Esophagus (tissue), 2 donors: ENCODE measurements around the gene L2HGDH. TPM values are rescaled to one million over a fixed set of nuclear protein-coding genes. Genes with fewer than 3 reads are reported as not detected.

Source experiments
- H3K27ac ChIP-seq, 2 donors: one replicate each; pipeline ENCODE4 v1.5.1; 2013; ENCODE audit warnings: low read depth in 2 of 2, mild to moderate bottlenecking in 2 of 2, inconsistent platforms in 1 of 2, low read length in 1 of 2, moderate library complexity in 1 of 2
- H3K27me3 ChIP-seq, 2 donors: one replicate each; pipeline ENCODE4 v1.6.1; 2013; ENCODE audit warnings: low read length in 2 of 2, control low read depth in 1 of 2, mild to moderate bottlenecking in 1 of 2; ENCODE audit not compliant: insufficient read depth in 2 of 2, control insufficient read depth in 1 of 2
- H3K36me3 ChIP-seq, 2 donors: one replicate each; pipeline ENCODE4 v1.6.1; 2013; ENCODE audit warnings: low read length in 1 of 2; ENCODE audit not compliant: control insufficient read depth in 2 of 2, insufficient read depth in 2 of 2
- H3K4me1 ChIP-seq, 2 donors: one replicate each; pipeline ENCODE4 v1.6.1; 2013; ENCODE audit warnings: low read length in 1 of 2; ENCODE audit not compliant: control insufficient read depth in 2 of 2, insufficient read depth in 2 of 2
- H3K4me3 ChIP-seq, 2 donors: one replicate each; pipeline ENCODE4 v1.5.1; 2013; ENCODE audit warnings: low read length in 2 of 2, mild to moderate bottlenecking in 2 of 2, low read depth in 1 of 2, moderate library complexity in 1 of 2
- H3K9me3 ChIP-seq, 2 donors: one replicate each; pipeline ENCODE4 v1.6.1; 2013; ENCODE audit warnings: mild to moderate bottlenecking in 2 of 2, low read depth in 1 of 2, low read length in 1 of 2, moderate library complexity in 1 of 2; ENCODE audit not compliant: control insufficient read depth in 2 of 2, insufficient read depth in 1 of 2
- WGBS, 2 donors: extraction: QIAGEN DNeasy Blood & Tissue Kit; methylation state at CpG; one replicate each; pipeline ENCODE4 v1.1.7; 2013; 5-methylcytosine and 5-hydroxymethylcytosine counted together
- polyA plus RNA-seq, 2 donors: library from polyadenylated mRNA; stranded (reverse); fragments of 200-250 nt; gene quantifications; one replicate each; pipeline ENCODE4 v1.2.3, GENCODE V29; 2013
- donor health status: healthy with polysubstance abuse.
- donor health status: Bipolar disorder and iron deficiency.

L2HGDH gene
- polyA plus RNA-seq, 2 donors = 1.9 to 4.6 TPM

DNA sequence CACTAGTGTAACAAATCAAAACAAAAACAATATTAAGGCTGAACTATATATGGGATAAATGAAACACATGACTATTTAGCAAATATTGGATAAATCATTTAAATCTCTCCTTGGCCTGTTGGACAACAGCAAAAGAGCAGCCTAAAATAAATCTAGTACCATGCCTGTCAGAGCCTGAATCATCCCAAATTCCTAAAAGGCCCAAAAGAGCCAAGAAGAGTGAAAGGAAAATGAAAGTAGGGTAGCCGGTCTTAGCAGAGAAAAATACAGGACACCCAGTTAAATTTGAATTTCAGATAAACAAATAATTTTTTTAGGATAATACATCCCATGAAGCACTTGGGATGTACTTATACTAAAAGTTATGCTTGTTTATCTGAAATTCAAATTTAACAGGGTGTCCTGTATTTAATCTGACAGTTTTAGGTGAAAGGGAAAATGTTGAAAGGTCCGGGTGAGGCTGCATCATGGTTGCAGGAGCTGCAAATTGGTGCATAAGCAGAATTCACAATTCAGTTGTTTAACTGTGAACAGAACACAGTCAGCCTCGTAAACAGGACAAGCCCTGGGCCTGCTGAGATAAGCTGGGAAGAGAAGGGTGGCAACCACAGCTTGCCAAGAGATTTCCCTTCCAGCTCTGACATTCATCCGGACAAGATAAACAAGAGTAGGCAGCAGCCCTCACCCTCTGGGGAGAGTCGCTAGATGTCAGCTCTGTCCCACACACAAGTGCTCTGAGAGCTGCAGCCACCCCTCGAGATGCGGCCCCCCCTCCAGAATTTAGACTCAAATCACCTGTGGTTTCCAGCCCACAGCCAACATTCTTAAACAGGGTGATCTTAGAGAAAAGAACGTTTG lies 30.4 kb upstream of the L2HGDH start:
- Histone ChIP-seq H3K36me3 (no peaks in the 10 kb centered on the region), H3K27me3 (no peaks in the 10 kb centered on the region), H3K27ac (peak overlapping the region; percentile 11 to 49), H3K9me3 (no peaks in the 10 kb centered on the region), H3K4me3 (peak overlapping the region in 1 of 2 donors; percentile 15), H3K4me1 (peaks cover 0 to 2% of the 10 kb centered on the region in 2 donors)
- 11 to 14% methylated on average over 8 of the region's 8 CpGs for WGBS, 2 donors

DNA sequence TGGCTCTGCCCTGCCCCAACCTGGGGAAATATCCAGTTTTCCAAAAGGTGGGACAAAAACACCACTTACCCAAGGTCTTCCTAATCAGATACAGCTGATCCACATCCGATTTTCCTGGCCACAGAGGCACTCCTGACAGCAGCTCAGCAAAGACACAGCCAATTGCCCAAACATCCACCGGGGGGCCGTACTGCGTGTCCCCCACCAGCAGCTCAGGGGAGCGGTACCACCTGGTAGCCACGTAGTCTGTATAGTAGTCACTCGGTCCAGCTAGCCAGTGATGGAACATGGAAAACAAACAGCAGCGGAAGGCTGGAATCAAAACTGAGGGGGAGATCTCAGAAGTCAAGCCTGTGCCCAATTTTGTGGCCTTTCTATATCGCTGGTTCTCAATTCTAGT lies 28.9 kb upstream of the L2HGDH start:
- no peak overlapping the region for H3K4me3 ChIP-seq
- H3K27me3 ChIP-seq = no peaks in the 10 kb centered on the region
- no peak overlapping the region for H3K27ac ChIP-seq
- H3K4me1 ChIP-seq = peaks cover 0 to 2% of the 10 kb centered on the region in 2 donors
- 90 to 92% methylated on average over 9 of the region's 9 CpGs for WGBS, 2 donors
- H3K9me3 ChIP-seq = no peaks in the 10 kb centered on the region
- no peaks in the 10 kb centered on the region for H3K36me3 ChIP-seq

DNA sequence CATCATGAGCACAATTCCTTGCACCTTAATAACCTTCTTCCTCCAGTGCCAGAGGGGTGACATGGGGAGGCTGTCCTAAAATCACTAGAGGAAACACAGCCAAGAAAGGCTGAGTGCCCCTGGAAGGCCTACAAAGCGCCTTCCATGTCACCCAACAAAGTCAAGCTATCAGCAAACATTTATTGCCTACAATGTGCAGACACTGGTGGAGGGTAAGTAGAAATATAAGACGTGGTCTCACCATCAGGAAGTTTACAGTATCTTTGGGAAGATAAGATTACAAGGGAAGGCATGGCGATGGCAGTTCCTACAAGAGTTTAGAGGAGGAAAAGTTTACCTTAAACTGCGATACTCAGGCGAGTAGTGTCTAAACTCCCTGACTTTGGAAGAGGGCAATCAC lies 28.0 kb upstream of the L2HGDH start:
- no peak overlapping the region for H3K4me3 ChIP-seq
- 87 to 94% methylated on average over 5 of the region's 5 CpGs for WGBS, 2 donors
- H3K9me3 ChIP-seq = no peaks in the 10 kb centered on the region
- H3K36me3 ChIP-seq = no peaks in the 10 kb centered on the region
- H3K4me1 ChIP-seq = peaks cover 0 to 4% of the 10 kb centered on the region in 2 donors
- H3K27me3 ChIP-seq = no peaks in the 10 kb centered on the region
- no peak overlapping the region for H3K27ac ChIP-seq

DNA sequence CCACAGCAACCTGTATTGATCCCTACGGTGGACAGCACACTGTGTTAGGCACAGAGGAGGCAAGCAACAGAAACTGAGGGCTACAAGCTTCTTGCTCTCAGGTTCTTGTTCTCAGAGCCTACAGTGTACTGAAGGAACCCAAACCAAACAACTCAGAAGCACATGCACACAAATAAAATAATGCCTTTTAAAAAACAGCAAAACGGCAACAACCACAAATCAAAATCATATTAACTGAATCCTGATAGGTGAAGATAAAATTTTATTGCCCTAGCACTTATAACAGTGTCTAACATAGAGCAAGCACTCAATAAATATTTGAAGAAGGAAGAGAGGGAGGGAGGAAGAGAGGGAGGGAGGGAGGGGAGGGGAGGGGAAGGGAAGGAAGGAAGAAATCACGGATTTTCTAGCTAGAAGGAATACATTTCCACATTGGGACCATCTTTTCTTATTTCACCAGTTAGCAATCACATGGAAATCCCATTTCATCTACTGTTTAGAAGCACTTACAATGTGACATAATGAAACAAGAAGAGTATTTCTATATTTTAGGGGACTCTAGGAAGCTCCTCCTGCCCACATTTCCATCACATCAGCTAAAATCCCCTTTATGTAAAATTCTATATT lies 27.3 kb upstream of the L2HGDH start:
- H3K4me1 ChIP-seq = peaks cover 0 to 4% of the 10 kb centered on the region in 2 donors
- H3K4me3 ChIP-seq = no peak overlapping the region
- no peaks in the 10 kb centered on the region for H3K9me3 ChIP-seq
- no peaks in the 10 kb centered on the region for H3K36me3 ChIP-seq
- no peaks in the 10 kb centered on the region for H3K27me3 ChIP-seq
- 56 to 75% methylated on average over 3 of the region's 3 CpGs for WGBS, 2 donors
- no peak overlapping the region for H3K27ac ChIP-seq

DNA sequence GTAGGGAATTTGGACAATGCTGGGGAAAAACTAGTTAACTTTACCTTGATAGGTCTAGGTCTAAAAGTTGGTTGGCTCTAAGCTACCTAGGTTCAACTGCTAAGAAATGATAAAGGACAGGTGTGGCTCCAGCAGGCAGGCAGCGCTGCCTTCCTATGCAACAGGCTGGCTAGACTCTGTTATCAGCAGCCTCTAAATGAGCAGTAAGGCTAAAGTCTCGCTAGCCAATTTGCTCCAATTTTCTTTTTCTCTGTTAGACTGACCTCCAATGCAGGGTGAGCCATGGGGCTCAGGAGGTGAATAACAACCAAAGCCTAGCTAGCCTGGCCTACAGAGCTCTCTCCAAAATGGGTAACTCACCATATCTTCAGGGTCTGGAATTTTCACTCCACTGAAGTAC lies 26.6 kb upstream of the L2HGDH start:
- H3K36me3 ChIP-seq = no peaks in the 10 kb centered on the region

DNA sequence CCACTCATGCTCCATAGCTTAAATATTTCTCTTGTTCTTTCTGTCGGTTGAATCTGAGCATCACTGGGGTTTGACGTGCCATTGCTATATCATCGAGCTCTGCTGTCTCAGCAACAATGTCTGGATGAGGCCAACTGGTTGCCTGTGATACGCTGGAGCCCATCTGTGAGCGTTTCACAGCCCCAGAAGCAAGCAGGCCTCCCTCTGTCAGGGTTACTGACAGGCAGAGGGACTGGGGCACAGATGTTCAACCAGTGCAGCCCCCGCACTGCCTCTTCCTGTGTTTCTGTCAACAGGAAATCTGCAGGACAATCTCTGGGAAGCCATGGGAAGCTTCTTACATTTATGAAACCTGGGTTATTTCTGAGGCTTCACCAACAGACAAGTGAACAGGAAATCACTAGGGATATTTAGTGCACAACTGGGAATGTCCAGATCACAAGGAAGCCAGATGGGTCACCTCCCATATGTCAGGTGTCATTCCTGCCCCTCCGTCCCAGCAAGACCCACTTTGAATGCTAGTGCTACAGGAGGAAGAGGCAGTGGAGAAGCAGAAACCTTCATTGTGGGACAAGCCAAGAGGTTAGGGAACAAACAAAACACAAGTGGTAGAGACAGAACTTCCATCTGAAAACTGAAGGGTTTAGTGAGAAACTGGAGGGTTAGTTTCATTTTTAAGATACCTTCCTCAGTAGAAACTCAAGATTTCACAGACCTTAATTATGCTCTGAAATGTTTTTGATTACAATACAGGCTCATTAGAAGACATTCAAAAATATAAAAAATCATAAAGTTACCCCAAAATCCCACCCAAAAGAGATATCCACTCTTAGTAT lies 24.2 kb upstream of the L2HGDH start:
- H3K4me3 ChIP-seq = no peak overlapping the region
- no peaks in the 10 kb centered on the region for H3K9me3 ChIP-seq
- 55 to 59% methylated on average over 7 of the region's 7 CpGs for WGBS, 2 donors
- H3K4me1 ChIP-seq = peaks cover 0 to 2% of the 10 kb centered on the region in 2 donors
- H3K27me3 ChIP-seq = no peaks in the 10 kb centered on the region
- no peaks in the 10 kb centered on the region for H3K36me3 ChIP-seq
- H3K27ac ChIP-seq = peak overlapping the region; percentile 5 to 33

More for the DNA sequence above, 26.6 kb upstream of the L2HGDH start:
- H3K9me3 ChIP-seq = no peaks in the 10 kb centered on the region
- no peak overlapping the region for H3K4me3 ChIP-seq
- no peaks in the 10 kb centered on the region for H3K27me3 ChIP-seq
- no peak overlapping the region for H3K27ac ChIP-seq
- peaks cover 0 to 2% of the 10 kb centered on the region in 2 donors for H3K4me1 ChIP-seq
- 85 to 98% methylated on average over 2 of the region's 2 CpGs for WGBS, 2 donors

DNA sequence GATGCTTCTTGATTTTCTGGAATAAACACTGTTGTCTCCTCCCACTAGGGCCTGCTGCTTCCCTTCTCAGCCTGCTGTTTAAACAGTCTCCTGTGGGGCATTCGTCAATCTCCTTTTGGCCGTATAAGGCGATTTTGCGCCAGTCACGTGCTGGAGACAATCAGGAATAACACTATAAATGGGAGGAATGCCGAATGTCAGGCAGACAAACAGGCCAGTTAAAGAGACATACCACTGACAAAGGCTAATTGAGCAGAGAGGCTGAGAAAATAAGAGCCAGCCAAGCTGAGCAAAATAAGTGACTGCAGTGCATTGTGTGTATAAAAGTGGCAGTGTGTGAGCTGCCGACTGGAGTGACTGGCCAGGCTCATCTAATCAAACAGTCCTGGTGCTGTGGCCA lies 23.4 kb upstream of the L2HGDH start:
- Histone ChIP-seq H3K4me1 (peaks cover 0 to 2% of the 10 kb centered on the region in 2 donors), H3K27ac (peak overlapping the region; percentile 33 to 59), H3K27me3 (no peaks in the 10 kb centered on the region), H3K9me3 (no peaks in the 10 kb centered on the region), H3K36me3 (no peaks in the 10 kb centered on the region), H3K4me3 (no peak overlapping the region)
- WGBS, 2 donors = 24 to 28% methylated on average over 7 of the region's 7 CpGs

DNA sequence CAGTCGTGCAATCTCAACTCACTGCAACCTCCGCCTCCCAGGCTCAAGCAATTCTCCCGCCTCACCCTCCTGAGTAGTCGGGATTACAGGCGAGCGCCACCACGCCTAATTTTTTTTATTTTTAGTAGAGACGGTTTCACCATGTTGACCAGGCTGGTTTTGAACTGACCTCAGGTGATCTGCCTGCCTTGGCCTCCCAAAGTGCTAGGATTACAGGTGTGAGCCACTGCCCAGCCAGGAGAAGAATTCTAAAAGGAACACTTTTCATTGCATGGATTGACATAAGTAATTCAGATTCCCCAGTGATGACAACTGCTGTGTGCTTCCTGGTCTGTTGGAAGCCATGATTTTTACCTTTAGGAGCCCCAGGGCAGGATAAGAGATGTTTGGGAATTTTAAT lies 22.2 kb upstream of the L2HGDH start:
- no peaks in the 10 kb centered on the region for H3K36me3 ChIP-seq
- H3K9me3 ChIP-seq = no peaks in the 10 kb centered on the region
- WGBS, 2 donors = 88 to 94% methylated on average over 8 of the region's 8 CpGs
- H3K4me1 ChIP-seq = peaks cover 0 to 2% of the 10 kb centered on the region in 2 donors
- no peak overlapping the region for H3K4me3 ChIP-seq
- no peaks in the 10 kb centered on the region for H3K27me3 ChIP-seq
- no peak overlapping the region for H3K27ac ChIP-seq

DNA sequence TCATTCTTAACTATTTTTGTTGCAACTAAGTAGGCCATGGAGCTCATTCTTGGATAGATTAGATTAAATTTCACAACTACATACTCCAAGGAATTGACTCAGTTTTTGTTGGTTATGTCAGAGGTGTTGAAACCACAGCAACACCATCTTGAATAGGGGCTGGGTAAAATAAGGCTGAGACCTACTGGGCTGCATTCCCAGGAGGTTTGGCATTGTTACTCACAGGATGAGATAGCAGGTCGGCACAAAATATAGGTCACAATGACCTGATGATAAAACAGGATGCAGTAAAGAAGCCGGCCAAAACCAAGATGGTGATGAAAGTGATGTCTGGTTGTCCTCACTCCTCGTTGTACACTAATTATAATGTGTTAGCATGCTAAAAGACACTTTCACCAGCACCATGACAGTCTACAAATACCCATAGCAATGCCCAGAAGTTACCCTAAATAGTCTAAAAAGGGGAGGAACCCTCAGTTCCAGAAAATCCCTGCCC lies 21.0 kb upstream of the L2HGDH start:
- H3K27ac ChIP-seq = no peak overlapping the region
- 59 to 70% methylated on average over 3 of the region's 3 CpGs for WGBS, 2 donors

More for the DNA sequence above, 21.0 kb upstream of the L2HGDH start:
- H3K4me3 ChIP-seq = no peak overlapping the region
- H3K4me1 ChIP-seq = peaks cover 0 to 2% of the 10 kb centered on the region in 2 donors
- H3K27me3 ChIP-seq = no peaks in the 10 kb centered on the region
- no peaks in the 10 kb centered on the region for H3K36me3 ChIP-seq
- no peaks in the 10 kb centered on the region for H3K9me3 ChIP-seq
